Epithelial cell of proximal tubule (primary cell): Measurements from ENCODE around the gene CERS6. TPM values are rescaled to one million over a fixed set of nuclear protein-coding genes. Genes with fewer than 3 reads are reported as not detected.
"Not testable (repeated sequence)": the region's sequence is repeated elsewhere in the genome, so short reads cannot be mapped to it uniquely, and the experiment has no call there.

ENCODE experiments used
- DNase-seq: peaks from one replicate; pipeline ENCODE4 v3.0.0-alpha.2; 2011; ENCODE audit warnings: low read depth
- H3K4me3 ChIP-seq: 2 replicates; pipeline ENCODE4 v1.5.1; 2011; ENCODE audit warnings: low read depth, mild to moderate bottlenecking, low read length
- CTCF ChIP-seq: conservative IDR thresholded peaks from 2 replicates; pipeline ENCODE4 v1.5.1; 2012; ENCODE audit warnings: low read depth, mild to moderate bottlenecking, low read length
- total RNA-seq: library from RNA; depleted of rRNA; stranded (reverse); fragments of >200 nt; gene quantifications from 2 replicates; pipeline ENCODE4 v1.2.3, GENCODE V29; 2015

Gene CERS6
- total RNA-seq, 1 donor from 2014 or later: 11.6 TPM

- no peak for TF ChIP-seq CTCF
- no peak for DNase-seq
- H3K4me3 ChIP-seq: no peak overlapping the region
Measured at GRCh38 chr2:168499500-168499899, 43.4 kb downstream of the CERS6 start.

- no peak overlapping the region for H3K4me3 ChIP-seq
- no peak for DNase-seq
- no peak for TF ChIP-seq CTCF
Measured at GRCh38 chr2:168500516-168500915, 44.4 kb downstream of the CERS6 start.

- no peak for DNase-seq
- no peak for TF ChIP-seq CTCF
- no peak overlapping the region for H3K4me3 ChIP-seq
Measured at GRCh38 chr2:168501466-168502065, 45.5 kb downstream of the CERS6 start.

- H3K4me3 ChIP-seq, DNase-seq: not testable (repeated sequence)
Measured at GRCh38 chr2:168502852-168503251, 46.8 kb downstream of the CERS6 start.

GRCh38 chr2:168503901-168504300 lies 47.8 kb downstream of the CERS6 start:
- H3K4me3 ChIP-seq: no peak overlapping the region
- DNase-seq: no peak
- no peak for TF ChIP-seq CTCF

GRCh38 chr2:168504323-168504722 lies 48.3 kb downstream of the CERS6 start:
- no peak overlapping the region for H3K4me3 ChIP-seq
- TF ChIP-seq CTCF: no peak

GRCh38 chr2:168510125-168510756 lies 54.2 kb downstream of the CERS6 start:
- no peak overlapping the region for H3K4me3 ChIP-seq
- DNase-seq: no peak
- TF ChIP-seq CTCF: no peak

More at GRCh38 chr2:168504323-168504722, 48.3 kb downstream of the CERS6 start:
- no peak for DNase-seq
